KMS-11 (cell line): ENCODE measurements around the gene ZBTB40.

ENCODE experiments used
- H2AFZ ChIP-seq: fragments of 200-600 bp; sonication (generic); 2 replicates; pipeline ENCODE4 v1.6.1; 2016; ENCODE audit warnings: antibody characterized with exemption, mixed run types, low read depth
- H3K27ac ChIP-seq: fragments of 200-600 bp; sonication (generic); 2 replicates; pipeline ENCODE4 v1.6.1; 2016; ENCODE audit warnings: mild to moderate bottlenecking, mixed run types
- H3K27me3 ChIP-seq: fragments of 200-600 bp; sonication (generic); 2 replicates; pipeline ENCODE4 v1.6.1; 2017; ENCODE audit warnings: mild to moderate bottlenecking, low read depth, mixed run types, moderate library complexity; ENCODE audit not compliant: insufficient read depth
- H3K36me3 ChIP-seq: fragments of 200-600 bp; sonication (generic); 2 replicates; pipeline ENCODE4 v1.6.1; 2017; ENCODE audit warnings: mild to moderate bottlenecking, mixed run types; ENCODE audit not compliant: insufficient read depth
- H3K4me1 ChIP-seq: fragments of 200-600 bp; sonication (generic); 2 replicates; pipeline ENCODE4 v1.6.1; 2016; ENCODE audit warnings: mild to moderate bottlenecking, low read depth, mixed run types; ENCODE audit not compliant: poor library complexity, severe bottlenecking
- H3K4me2 ChIP-seq: fragments of 200-600 bp; sonication (generic); 2 replicates; pipeline ENCODE4 v1.7.0; 2016; ENCODE audit warnings: mild to moderate bottlenecking, mixed run types
- H3K4me3 ChIP-seq: fragments of 200-600 bp; sonication (generic); IDR thresholded peaks from 2 replicates; pipeline ENCODE4 v1.6.1; 2017; ENCODE audit warnings: low read depth, low read length, mixed read lengths; ENCODE audit not compliant: insufficient read depth
- H3K79me2 ChIP-seq: fragments of 200-600 bp; sonication (generic); 2 replicates; pipeline ENCODE4 v1.6.1; 2016; ENCODE audit warnings: low read depth, mixed run types; ENCODE audit not compliant: insufficient read depth
- H3K9ac ChIP-seq: fragments of 200-600 bp; sonication (generic); 2 replicates; pipeline ENCODE4 v1.6.1; 2016; ENCODE audit warnings: mild to moderate bottlenecking, mixed run types
- H4K20me1 ChIP-seq: fragments of 200-600 bp; sonication (generic); 2 replicates; pipeline ENCODE4 v1.6.1; 2016; ENCODE audit warnings: mild to moderate bottlenecking, mixed run types; ENCODE audit not compliant: insufficient read depth
- CTCF ChIP-seq: fragments of 200-600 bp; sonication (generic); conservative IDR thresholded peaks from 2 replicates; pipeline ENCODE4 v1.6.1; 2017; ENCODE audit warnings: low read depth, mild to moderate bottlenecking, antibody characterized with exemption, low read length, moderate library complexity, mixed read lengths

ZBTB40 gene

GRCh38 chr1:22531251-22531650 is 79.6 kb downstream of the ZBTB40 start:
- H3K27me3 ChIP-seq, result no peaks in the 10 kb centered on the region
- TF ChIP-seq CTCF, result no peak

GRCh38 chr1:22533244-22533895 is 81.7 kb downstream of the ZBTB40 start:
- Histone ChIP-seq H3K4me3 (no peak overlapping the region), H2AFZ (no peak overlapping the region), H3K4me1 (no peaks in the 10 kb centered on the region)

More at GRCh38 chr1:22531251-22531650, 79.6 kb downstream of the ZBTB40 start:
- Histone ChIP-seq H4K20me1 (no peaks in the 10 kb centered on the region), H3K79me2 (no peaks in the 10 kb centered on the region), H3K9ac (no peak overlapping the region), H3K36me3 (no peaks in the 10 kb centered on the region), H3K4me2 (no peak overlapping the region), H3K4me3 (no peak overlapping the region), H3K4me1 (no peaks in the 10 kb centered on the region), H3K27ac (no peak overlapping the region), H2AFZ (no peak overlapping the region)

DNA sequence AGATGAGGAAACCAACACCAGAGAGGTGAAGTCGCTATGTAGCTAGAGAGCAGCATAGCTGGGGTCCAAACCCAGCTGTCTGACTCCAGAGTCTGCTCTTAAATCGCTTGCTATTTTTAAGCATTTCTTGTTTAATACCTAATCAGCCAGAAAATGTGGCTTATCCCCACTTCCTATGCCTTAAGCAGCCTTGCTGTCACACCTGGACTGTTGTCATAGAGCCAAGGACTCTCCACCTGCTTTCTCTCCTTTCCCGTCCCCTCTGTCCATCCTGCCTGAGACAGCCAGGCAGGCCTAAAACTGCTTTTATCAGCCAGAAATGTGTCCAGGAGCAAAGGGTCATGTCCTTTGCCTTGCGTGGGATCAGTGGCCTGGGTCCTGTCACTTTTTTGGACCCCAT is 83.3 kb downstream of the ZBTB40 start:
- no peaks in the 10 kb centered on the region for H4K20me1 ChIP-seq
- no peaks in the 10 kb centered on the region for H3K79me2 ChIP-seq
- no peaks in the 10 kb centered on the region for H3K4me1 ChIP-seq

More at GRCh38 chr1:22533244-22533895, 81.7 kb downstream of the ZBTB40 start:
- no peaks in the 10 kb centered on the region for H3K79me2 ChIP-seq
- no peak overlapping the region for H3K9ac ChIP-seq
- H3K36me3 ChIP-seq, result no peaks in the 10 kb centered on the region
- no peaks in the 10 kb centered on the region for H4K20me1 ChIP-seq
- H3K27me3 ChIP-seq, result no peaks in the 10 kb centered on the region
- no peak overlapping the region for H3K27ac ChIP-seq
- TF ChIP-seq CTCF, result no peak
- no peak overlapping the region for H3K4me2 ChIP-seq

GRCh38 chr1:22535399-22535798 is 83.7 kb downstream of the ZBTB40 start:
- H3K4me1 ChIP-seq, result no peaks in the 10 kb centered on the region
- H3K9ac ChIP-seq, result no peak overlapping the region
- no peaks in the 10 kb centered on the region for H3K79me2 ChIP-seq
- H3K27me3 ChIP-seq, result no peaks in the 10 kb centered on the region
- no peaks in the 10 kb centered on the region for H3K36me3 ChIP-seq
- no peaks in the 10 kb centered on the region for H4K20me1 ChIP-seq
- TF ChIP-seq CTCF, result no peak
- no peak overlapping the region for H2AFZ ChIP-seq
- H3K4me2 ChIP-seq, result no peak overlapping the region
- H3K27ac ChIP-seq, result no peak overlapping the region
- no peak overlapping the region for H3K4me3 ChIP-seq

More for the DNA sequence above, 83.3 kb downstream of the ZBTB40 start:
- Histone ChIP-seq H3K27me3 (no peaks in the 10 kb centered on the region), H2AFZ (no peak overlapping the region), H3K27ac (no peak overlapping the region), H3K36me3 (no peaks in the 10 kb centered on the region), H3K4me3 (no peak overlapping the region), H3K9ac (no peak overlapping the region), H3K4me2 (no peak overlapping the region)
- no peak for TF ChIP-seq CTCF
